Posterior vena cava (tissue), 2 donors: ENCODE data around the gene COL6A2. TPM values are rescaled to one million over a fixed set of nuclear protein-coding genes. Genes with fewer than 3 reads are reported as not detected.
"Not testable (repeated sequence)": the region's sequence is repeated elsewhere in the genome, so short reads cannot be mapped to it uniquely, and the experiment has no call there.

Source experiments
- DNase-seq: peaks from one replicate; pipeline ENCODE4 v3.0.0-alpha.2; 2020; ENCODE audit warnings: low spot score
- intact Hi-C, 2 donors: fragments of 100-400 bp; cut with DNase I; formaldehyde crosslinking; loops; one replicate each; pipeline versions ENCODE4 v1.14.1 to v1.14.2; 2022 to 2023
- total RNA-seq, 2 donors: library from RNA; stranded (reverse); fragmentation: NEBNext Ultra II Directional; extraction: Animal tissue kit (Norgen Biotek cat#: 25700); gene quantifications; one replicate each; pipeline ENCODE4 v1.2.1, GENCODE V29; 2021
- donor health status: DM: yes; HTN: yes; CAD: no.
- donor health status: DM: yes; HTN: yes; CAD: no.

Gene COL6A2
- total RNA-seq, 2 donors from 2014 or later, result 1,504 to 1,642 TPM

DNA sequence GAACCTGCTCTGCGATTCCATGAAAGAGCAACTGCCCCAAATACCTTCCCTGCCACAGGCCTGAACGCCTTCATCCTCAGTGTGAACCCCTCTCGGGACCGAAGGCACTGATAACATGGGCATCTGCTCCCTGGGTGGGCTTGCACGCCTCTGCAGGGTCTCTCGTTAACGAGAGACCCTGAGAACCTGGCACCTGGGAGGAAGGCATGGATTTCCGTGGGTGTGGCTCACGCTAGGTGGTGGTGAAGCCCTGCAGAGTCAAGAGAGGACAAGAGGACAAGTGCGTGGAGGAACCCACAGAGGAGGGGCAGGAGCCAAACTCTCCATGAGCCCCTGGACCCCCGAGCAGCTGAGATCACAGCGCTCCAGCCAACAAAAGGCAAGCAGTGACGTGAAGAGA lies 26.8 kb upstream of the COL6A2 start:
- intact Hi-C loops, result no loop called here
- peak; percentile 72 for DNase-seq

DNA sequence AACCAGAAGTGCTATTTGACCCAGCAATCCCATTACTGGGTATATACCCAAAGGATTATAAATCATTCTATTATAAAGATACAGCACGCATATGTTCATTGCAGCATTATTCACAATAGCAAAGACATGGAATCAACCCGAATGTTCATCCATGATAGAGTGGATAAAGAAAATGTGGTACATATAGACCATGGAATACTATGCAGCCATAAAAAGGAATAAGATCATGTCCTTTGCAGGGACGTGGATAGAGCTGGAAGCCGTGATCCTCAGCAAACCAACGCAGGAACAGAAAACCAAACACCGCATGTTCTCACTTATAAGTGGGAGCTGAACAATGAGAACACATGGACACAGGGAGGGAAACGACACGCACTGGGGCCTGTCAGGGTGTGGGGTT lies 21.2 kb upstream of the COL6A2 start:
- DNase-seq, intact Hi-C loops: not testable (repeated sequence)

DNA sequence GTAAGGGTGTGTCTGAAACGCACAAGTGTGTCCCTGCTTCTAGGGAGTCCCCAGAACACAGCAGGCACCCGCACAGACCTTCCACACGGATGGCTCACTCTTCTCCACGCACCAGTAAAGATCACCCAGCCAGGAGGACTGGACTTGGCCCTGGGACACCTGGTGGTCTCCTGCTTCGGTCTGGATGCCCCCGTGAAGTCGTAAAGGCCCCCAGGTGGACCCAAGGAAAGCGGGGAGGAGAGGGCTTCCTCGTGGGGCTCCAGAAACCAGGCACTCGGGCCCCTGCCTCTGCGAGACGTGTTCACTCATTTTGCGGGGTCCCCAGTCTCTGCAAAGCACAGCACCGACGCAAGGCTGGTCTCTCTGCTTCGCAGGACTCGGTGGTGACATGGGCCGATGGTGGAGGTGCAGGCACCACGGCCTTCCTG lies 20.2 kb upstream of the COL6A2 start:
- peak; percentile 64 for DNase-seq
- intact Hi-C loops, result no loop called here

DNA sequence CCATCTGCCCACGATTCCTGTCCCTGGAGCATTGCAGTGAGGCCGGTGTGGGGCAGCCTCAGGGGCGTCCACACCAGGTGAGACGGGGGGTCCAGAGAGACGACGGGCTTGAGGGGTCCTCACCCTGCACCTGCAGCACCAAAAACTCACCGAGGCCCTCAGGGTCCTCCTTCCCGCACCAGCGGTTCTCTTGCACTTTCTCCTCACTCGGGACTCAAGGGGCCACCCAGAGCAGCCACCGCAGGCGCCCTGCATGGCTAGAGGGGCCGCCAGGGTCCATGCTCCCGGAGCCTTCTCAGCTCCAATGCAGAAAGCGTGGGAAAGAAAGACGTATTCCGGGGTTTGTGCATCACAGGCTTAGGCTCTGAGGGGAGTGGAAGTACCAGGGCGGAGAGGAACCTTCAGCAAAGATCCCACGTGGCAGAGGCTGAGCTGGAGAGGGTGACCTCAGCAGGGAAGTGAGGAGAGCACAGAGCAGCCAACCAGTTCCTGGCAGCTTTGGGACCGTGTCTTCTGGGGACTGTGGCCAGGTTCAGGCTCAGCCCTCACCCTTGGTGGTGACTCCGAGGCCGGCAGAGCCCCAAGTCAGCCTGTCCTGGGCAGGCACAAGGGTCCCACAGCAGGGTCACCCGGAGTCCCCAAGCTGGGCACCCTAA lies 19.5 kb upstream of the COL6A2 start:
- peak; percentile 83 for DNase-seq

DNA sequence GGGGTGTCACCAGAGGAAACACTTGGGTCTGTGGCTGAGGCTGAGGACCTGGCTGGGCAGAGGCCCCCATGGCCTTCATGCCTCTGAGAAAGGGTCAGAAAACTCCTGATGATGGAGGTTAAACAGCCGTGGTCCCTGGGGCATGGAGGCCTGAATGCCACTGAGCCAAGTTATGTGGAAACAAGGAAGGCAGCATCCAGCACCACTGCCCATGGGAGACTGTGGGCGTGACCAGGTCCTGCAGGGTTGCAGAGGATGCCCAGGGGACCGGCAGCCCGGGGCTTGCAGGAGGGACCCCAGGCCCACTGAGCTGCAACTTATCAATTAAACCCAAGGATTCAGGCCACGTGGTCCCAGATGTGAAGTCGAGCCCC lies 18.9 kb upstream of the COL6A2 start:
- intact Hi-C loops, result no loop called here
- peak; percentile 81 for DNase-seq

More for the DNA sequence above, 19.5 kb upstream of the COL6A2 start:
- intact Hi-C loops, result no loop called here

DNA sequence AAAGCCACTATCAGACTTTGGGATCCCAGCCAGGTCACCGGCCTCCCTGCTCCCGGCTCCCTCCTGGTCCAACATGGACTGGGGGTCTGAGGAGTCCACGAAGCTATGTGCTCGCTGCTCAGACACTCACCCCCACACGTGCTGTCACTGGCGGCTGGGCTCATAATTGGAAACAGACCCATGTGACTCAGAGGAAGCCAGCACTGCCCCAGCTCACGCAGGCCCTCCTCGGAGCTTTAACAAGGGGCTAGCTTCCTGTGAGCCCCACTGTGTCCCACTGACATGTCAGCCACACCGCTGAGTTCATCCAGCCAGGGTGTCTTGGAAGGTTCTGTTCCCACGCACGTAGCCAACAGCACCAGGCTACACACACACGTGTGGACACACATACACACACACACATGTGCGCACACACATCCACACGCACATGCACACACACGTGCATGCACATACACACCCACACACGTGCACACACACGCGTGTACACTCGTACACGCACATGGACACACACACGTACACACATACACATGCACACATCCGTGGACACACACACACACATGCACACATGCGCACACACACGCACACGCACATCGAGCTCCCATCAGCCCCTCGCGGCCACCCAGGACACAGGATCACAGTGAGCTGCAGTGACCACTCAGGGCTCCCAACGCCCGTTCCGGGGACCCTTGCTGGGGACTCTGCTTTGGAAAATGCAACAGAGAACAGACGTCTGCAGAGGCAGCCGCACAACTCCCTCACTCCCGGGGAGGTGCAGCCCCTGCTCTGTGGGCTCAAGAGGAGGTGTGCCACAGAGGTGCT lies 18.4 kb upstream of the COL6A2 start:
- peak; percentile 85 for DNase-seq

DNA sequence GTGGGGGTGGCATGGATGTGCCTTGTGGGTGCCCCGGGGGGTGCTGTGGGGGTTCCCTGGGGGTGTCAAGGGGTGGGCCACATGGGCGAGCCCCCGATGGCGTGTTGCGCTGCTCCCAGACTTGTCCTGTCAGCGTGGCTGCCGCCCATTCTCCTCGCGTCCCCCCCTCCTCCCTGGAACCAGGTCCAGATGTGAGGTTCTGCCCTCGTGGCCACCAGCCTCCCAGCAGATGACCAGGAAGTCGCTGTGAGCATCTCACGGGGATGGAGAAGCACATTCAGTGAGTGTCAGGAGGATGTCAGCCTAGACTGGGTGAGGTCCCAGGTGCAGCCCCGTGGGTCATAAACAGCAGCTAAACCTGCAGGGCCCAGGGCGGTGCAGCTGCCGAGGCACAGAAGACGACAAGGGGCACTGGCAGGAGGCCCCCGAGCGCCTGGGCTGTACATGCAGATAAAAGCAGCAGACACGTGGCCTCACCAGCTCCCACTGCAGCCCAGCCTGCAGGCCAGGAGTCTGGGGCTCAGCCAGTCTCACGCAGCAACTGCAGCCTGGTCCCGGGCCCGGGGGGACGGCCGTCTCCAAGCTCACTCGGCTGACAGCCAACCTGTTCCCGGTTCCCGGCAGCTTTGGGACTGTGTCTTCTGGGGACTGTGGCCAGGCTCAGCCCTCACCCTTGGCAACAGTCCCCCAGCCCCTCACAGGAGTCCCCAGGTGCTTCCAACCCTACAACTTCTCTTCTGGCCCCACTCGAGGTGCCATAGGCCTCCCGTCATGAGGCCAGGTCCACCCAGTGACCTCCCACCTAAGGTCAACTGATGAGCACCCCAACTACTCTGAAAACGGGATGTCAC lies 17.5 kb upstream of the COL6A2 start:
- intact Hi-C loops, result no loop called here
- peak; percentile 87 for DNase-seq

More for the DNA sequence above, 18.4 kb upstream of the COL6A2 start:
- intact Hi-C loops, result no loop called here

DNA sequence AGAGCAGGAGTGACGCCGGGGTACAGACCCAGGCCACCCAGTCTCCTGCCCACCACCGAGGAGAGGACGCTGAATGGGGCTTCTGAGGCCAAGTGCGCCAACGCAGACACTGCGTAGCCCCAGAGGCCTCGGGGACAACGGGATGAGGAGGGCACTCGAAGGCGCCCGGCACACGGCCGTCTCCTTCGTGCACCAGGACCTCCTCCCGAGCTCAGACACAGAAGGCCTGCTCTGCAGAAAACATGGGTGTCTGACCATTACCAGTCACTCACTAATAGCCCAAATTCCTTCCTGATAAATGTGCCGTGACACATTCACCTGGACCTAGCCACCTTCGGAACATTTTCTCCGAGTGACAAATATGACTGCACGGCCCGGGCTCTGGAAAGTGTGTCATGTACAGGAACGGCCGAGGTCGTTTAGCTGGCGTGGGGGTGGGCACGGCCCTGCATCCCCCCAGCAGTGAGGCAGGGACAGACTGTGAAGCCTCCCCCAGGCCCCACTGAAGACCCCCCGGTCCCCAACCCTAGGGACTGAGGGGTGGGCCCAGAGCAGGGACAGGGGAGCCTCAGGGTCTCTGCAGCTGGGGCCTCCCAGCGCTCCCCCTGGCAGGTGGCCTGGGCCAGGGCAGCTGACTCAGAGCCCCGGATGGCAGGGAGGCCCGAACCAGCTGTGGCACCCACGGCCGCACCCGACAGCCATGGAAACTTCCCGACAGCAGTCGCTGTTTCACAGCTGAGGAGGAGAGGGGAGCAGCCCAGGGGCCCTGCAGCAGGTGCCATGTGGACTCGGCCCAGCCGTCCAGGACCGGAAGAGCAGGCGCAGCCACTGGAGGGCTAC lies 16.7 kb upstream of the COL6A2 start:
- intact Hi-C loops, result no loop called here
- DNase-seq, result peak; percentile 76

DNA sequence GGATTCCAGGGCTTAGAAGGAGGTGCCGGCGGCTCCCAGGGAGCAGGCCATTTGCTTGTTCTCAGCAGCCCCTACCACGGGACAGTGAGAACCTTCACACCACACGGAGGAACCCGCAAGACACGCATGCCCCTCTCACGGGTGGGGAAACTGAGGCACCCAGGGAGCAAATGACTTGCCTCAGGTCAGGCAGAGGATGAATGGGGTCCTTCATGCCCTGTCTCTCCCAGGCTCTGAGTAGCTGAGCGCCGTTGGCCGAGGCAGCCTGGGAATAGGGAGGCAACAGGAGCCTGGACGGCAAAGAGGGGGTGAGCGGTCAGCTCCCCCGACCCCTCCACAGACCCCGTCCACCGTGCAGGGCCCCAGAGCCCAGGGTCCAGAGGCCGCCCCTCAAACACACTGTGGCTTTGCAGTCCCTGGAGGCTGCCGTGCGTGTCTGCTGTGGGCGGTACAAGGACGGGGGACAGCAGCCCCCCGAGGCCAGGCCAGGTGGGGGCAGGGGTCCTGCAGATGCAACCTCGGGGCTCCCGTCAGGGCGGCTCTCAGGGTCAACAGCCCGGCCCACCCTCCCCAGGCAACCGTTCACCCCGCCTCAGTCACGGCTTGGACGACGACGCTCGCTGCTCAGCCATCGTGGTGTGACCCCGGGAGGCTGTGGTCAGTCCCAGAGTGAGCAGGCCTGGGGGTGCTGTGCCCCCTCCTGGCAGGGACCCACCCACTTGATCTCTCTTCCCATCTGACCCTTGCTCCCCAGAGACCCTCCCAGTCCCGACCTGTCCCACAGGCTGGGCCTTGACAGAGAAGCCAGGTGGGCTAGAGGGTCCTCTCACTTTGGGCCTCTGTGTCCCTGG lies 15.8 kb upstream of the COL6A2 start:
- intact Hi-C loops, result no loop called here
- DNase-seq, result peak; percentile 73

DNA sequence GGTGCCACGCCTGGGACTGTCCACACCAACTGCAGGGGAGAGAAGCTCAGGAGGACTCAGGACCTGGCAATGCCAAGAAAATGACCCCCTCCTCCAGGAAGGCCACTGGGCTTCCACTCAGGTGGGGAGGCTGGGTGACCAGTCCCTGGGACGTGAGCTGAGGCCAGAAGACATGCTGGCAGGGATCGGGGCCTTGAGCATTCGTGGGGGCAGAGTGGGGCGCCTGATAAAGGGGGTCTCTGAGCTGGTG lies 15.3 kb upstream of the COL6A2 start:
- intact Hi-C loops, result no loop called here
- DNase-seq, result no peak

DNA sequence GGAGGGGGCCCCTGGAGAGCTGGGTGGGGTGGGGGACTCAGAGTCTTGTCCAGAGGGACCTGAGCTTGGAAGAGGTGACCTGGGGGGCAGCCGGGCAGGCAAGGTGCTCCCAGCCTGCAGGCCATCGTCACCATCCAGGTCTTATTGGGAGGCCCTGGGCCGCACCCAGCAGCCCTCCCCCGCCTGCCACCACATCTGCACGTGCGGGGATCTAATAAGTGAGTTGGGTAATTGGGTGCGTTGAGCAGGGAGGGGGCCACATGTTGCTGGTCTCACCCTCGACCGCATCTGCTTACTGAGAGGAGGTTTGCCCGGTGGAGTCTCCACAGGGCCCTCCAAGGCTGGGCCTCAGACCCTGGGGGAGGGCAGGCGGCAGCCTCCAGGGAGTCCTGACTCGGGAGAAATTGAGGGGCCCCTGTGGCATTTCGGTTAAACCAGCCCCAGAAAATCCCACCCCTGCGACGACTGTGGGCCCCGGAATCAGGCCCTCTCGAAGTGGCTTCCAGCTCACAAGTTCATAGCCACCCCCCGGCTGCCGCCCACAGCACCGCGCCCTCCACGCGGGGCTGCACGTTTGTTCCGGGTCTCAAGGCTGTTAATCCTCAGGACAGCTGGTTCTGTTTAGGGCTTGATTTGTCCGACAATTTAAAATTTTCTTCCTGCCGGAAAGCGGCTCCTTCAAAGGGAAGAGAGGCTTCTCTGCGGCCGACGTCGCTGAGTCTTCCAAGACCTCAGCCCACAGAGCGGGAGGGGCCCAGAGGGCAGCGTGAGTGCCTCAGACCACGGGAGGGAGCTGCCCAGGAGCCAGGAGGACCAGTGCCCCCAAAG lies 14.7 kb upstream of the COL6A2 start:
- DNase-seq, result peak; percentile 79

DNA sequence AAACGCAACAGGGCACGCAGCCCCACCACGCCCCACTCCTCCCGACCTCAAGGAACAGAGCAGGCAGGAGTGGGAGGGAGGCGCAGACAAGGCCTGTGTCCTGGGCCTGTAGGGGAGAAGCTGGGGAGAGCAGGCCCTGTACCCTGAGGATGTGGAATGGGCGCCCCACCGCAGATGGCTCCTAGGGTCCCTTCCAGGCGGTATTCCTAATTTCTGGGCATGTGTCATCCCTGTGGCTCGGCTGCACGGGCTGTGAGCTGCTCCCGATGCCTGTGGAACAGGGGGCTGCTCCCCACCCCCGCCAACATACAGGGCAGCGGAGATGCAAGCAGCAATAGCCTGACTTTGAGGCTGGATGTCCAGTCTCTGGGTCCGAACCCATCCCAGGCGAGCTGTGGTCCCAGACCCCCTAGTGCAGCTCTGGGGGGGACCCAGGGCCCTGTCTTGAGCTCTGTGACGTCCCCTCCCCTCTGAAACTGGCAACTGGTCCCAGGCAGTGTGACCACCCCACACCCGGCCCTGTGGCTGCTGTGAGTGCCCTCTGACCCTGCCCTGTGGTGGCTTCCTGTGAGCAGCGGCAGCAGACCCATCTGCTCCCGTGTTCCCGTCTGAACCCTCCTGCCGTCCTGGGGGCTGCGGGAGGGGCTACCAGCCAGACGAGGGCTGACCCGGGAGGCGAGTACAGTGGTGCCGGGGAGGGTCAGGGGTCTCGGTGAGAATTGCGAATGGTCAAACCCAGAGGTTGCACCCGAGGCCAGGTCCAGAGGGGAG lies 13.9 kb upstream of the COL6A2 start:
- intact Hi-C loops, result no loop called here
- DNase-seq, result peak; percentile 54

More for the DNA sequence above, 14.7 kb upstream of the COL6A2 start:
- intact Hi-C loops, result no loop called here

DNA sequence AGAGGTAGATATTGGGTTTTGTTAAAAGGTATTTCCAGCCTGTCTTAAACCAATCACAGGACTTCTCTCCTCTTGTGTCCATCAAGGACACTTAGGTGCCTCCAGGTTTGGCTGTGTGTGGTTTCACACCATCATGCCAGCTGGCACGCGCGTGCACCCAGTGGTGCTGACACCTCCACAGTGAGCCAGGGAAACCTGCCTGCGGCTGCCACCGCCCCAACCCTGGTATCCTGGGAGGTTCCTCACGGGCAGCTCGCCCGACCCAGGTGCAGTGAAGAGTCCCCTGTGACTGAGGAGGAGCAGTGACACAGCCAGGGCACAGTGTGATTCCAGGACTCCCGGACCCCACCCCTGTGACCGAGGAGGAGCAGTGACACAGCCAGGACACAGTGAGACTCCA lies 13.2 kb upstream of the COL6A2 start:
- intact Hi-C loops, result no loop called here
- peak; percentile 73 for DNase-seq

DNA sequence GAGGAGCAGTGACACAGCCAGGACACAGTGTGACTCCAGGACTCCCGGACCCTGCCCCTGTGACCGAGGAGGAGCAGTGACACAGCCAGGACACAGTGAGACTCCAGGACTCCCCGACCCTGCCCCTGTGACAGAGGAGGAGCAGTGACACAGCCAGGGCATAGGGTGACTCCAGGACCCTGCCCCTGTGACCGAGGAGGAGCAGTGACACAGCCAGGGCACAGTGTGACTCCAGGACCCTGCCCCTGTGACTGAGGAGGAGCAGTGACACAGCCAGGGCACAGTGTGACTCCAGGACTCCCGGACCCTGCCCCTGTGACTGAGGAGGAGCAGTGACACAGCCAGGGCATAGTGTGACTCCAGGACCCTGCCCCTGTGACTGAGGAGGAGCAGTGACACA lies 12.7 kb upstream of the COL6A2 start:
- peak; percentile 25 for DNase-seq
- intact Hi-C loops, result not testable (repeated sequence)

DNA sequence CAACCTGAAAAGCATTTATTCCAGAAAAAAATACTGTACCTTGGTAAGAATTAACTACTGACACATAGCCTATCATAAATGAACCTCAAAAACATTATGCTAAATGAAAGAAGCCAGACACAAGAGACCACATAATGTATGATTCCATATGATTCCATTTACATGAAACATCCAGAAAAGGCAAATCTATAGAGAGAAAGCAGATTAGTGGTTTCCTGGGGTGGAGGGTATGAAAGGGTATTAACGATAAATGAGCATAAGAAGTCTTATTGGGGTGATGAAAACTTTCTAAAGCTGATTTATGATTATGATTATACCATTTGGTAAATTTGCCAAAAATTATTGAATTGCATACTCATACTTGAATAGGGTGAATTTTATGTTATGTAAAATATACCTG lies 10.3 kb upstream of the COL6A2 start:
- no peak for DNase-seq
- intact Hi-C loops, result no loop called here

DNA sequence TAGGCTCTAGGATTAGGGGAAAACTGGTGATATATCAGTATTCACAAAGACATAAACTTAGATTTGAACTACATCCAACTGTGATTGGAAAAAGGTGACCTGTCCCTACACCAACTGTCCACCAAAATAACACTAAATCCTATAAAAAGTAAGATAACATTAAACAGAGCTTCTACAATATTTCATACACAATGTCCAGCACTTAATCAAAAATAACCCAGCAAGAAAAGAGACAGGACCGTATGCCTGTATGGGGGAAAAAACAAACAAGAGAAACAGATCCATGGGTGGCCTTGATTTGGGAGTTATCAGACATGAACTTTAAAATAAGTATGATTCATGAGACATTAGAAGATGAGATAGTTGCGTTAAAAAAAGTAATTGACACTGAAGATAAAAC lies 9.7 kb upstream of the COL6A2 start:
- intact Hi-C loops, result no loop called here
- DNase-seq, result no peak

DNA sequence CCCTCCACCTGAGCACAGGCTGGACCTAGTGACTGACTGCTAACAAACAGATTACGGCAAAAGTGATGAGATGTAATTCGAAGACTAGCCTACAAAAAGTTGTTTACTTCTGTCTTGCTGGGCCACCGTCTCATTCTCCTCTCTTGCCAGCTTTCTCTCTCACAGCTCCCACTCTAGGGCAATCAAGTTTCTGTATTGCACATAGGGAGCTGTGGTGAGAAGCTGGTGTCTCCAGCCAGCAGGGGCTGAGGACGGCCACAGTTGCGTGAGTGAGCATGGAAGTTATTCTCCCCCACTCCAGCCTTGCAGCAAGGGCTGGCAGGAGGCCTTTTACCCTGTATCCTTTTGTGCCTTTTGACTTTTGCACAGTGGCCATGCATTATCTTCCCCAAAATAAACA lies 8.6 kb upstream of the COL6A2 start:
- peak; percentile 63 for DNase-seq
- intact Hi-C loops, result no loop called here
